Activated CD4-positive, alpha-beta T cell treated with anti-CD3 and anti-CD28 coated beads for 48 hours (primary cell): ENCODE data around the gene HPD.
"Not testable (repeated sequence)": the region's sequence is repeated elsewhere in the genome, so short reads cannot be mapped to it uniquely, and the experiment has no call there.

Experiments
- DNase-seq: peaks from one replicate; pipeline ENCODE4 v3.0.0-alpha.2; 2020

The HPD gene

GRCh38 chr12:121858662-121859572 lies at the start of gene HPD:
Gene HPD, minus strand, starts transcription at chr12:121858859. Its CDS starts 36 bp downstream, at chr12:121858823.
- DNase-seq, result no peak

DNA sequence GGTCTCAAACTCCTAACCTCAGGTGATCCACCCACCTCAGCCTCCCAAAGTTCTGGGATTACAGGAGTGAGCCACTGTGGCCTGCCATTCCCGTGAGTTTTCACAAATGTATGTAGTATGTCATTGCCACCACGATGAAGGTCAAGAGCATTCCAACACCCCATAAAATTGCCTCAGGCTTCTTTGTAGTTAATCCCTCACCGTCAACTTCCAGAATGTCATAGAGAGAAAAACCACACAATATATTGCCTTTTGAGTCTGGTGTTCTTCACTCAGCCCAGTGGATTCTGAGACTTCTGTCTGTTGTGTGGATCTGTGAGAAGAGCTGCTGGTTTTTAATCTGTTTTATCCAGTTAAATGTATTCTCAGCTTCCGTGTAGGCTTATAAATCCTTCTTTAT lies 47.1 kb upstream of the HPD start:
- DNase-seq, result no peak

DNA sequence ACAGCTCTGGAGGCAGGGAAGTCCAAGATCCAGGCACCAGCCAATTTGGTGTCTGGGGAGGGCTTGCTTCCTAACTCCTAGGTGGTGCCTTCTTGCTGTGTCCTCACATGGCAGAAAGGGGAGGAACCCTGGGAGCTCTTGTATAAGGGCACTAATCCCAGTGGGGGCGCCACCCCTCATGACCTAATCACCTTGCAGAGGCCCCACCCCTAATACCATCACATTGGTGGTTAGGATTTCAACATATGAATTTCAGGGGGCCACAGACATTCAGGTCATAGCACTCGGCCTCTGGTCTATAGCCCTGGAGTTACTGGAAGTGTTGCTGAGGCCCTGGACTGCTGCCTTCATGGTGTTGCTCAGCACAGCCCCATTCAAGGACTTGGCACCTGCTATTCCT lies 44.5 kb upstream of the HPD start:
- peak; percentile 18 for DNase-seq

DNA sequence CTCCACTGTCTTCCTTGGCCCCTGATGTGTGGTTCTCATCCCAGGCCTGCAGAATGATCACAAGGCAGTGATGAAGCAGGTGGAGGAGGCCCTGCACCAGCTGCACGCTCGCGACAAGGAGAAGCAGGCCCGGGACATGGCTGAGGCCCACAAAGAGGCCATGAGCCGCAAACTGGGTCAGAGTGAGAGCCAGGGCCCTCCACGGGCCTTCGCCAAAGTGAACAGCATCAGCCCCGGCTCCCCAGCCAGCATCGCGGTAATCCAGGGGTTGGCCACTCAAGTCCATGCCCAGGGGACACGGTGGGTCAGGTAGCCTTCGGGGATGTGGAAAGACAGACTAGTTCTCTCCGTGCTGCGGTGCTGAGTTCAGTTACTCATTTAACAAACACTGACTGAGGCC lies 40.9 kb upstream of the HPD start:
- no peak for DNase-seq

DNA sequence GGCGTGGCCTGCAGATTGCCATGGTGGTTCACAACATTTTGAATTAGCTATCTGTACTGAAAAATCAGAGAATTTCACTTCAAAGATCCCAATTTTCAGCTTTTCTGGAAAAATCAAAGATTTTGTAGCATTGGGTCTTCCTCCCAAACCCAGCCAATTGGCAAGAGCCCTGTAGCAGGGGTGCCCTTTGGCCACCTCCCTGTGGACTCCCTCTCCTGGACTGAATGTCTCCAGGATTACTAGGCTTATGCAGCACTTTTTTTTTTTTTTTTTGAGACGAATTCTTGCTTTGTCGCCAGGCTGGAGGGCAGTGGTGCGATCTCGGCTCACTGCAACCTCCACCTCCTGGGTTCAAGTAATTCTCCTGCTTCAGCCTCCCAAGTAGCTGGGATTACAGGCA lies 39.6 kb upstream of the HPD start:
- no peak for DNase-seq

DNA sequence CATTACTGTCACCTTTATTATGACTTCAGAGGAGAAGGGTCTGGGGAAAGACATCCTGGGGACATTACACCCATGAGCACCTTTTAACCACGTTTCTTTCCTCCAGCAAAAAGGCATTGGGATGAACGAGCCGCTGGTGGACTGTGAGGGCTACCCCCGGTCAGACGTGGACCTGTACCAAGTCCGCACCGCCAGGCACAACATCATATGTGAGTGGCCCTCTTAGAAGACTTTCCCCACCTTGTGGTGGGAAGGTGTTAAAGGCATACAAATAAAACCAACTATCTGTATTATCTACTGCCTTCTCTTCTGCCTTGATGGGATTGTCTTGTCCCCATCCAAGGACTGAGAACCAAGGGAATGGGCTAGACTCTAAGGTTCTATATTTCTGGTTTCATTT lies 36.0 kb upstream of the HPD start:
- DNase-seq, result no peak

DNA sequence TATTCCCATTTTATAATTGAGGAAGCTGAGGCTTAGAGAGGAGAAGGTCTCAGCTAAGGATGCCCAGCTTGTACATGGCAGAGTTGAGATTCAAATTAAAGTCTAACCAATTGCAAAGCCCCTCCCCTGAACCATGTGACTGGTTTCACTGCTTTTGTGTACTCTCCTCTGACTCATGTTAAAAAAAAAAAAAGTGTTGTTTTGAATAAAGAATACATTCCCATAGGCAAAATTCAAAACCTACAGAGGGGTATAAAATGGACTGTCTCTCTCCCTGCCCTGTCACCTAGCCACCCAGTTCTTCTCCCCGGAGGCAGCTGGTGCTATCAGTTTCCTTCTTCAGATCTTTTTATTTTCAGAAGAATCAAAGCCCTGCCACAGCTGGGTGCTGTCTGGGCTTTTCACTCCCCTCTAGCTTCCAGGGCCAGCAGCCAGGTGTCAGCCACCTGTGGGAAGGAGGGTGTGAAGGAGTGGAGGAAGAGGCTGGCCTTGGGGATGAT lies 35.4 kb upstream of the HPD start:
- DNase-seq, result peak; percentile 40

DNA sequence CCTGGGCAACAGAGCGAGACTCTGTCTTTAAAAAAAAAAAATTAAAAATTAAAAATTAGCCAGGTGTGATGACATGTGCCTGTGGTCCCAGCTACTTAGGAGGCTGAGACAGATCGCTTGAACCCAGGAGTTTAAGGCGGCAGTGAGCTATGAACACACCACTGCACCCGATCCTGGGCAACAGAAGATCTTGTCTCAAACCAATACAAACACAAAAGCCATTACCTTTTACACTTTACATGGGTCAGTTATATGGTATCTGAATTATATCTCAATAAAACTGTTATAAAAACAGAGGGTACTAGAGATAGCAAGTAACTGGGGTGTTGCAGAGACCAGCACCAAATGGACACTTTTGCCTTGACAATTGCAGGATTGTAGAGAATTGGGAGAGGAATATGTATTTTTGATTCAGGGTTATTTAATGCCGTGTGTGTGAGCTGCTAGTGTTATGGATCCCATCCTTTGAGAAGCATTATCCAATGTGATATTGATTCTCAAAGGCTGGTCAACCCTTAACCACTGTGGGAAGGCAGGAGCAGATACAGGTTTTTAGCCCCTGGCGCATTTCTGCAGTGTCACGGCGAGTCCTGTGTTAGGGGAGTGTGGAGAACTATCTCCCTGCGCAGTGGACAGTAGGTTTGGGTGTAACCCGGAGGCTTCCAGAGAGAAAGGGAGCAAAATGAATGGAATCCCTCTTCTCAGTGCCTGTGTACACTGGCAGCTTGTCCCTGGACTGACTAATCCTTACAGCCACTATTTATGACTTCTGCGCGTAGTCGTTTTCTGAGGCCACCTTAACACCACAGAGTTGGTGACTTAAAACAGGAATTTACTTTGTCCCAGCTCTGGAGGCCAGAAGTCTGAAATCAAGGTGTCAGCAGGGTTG lies 34.3 kb upstream of the HPD start:
- DNase-seq, result no peak

DNA sequence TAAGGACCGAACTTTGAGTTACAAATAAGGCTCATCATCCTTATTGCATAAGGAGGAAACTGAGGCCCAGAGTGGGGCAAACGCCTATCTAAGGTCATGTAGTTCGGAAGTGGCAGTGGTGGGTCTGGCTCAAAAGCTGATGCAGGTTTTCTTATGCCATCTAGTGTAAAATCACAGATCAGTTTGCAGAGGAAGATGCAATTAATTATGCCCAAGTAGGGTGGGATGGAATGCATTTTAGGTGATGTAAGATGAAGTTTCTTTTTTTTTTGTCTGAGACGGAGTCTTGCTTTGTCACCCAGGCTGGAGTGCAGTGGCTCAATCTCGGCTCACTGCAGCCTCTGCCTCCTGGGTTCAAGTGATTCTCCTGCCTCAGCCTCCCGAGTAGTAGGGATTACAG lies 31.0 kb upstream of the HPD start:
- not testable (repeated sequence) for DNase-seq

GRCh38 chr12:121889274-121889624 lies 30.6 kb upstream of the HPD start:
- peak; percentile 13 for DNase-seq

- DNase-seq, result peak; percentile 99
Observed at GRCh38 chr12:121888478-121889273, 30.0 kb upstream of the HPD start, which contains the start of gene PSMD9. Gene PSMD9, plus strand, starts transcription at chr12:121888790. Its CDS starts 67 bp downstream, at chr12:121888857.

- no peak for DNase-seq
Observed at GRCh38 chr12:121888083-121888477, 29.4 kb upstream of the HPD start.

- not testable (repeated sequence) for DNase-seq
Observed at GRCh38 chr12:121885129-121885528, 26.5 kb upstream of the HPD start.

DNA sequence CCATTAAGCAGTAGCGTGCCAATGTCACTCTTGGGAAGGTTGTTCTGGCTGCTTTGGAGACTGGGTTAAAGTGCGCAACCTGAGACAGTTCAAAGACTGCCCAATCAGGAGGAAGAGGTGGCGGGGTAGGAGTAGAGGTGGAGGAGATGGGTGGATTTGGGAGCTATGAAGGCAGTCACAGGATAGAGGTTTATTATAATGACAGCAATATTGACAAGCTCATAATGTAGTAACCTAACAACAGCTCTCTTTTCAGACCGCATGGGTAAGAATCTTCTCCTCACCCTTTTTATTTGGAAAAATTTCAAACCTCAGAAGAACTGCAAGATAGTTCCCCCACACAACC lies 24.6 kb upstream of the HPD start:
- no peak for DNase-seq

GRCh38 chr12:121876080-121876447 lies 17.4 kb upstream of the HPD start:
- not testable (repeated sequence) for DNase-seq

DNA sequence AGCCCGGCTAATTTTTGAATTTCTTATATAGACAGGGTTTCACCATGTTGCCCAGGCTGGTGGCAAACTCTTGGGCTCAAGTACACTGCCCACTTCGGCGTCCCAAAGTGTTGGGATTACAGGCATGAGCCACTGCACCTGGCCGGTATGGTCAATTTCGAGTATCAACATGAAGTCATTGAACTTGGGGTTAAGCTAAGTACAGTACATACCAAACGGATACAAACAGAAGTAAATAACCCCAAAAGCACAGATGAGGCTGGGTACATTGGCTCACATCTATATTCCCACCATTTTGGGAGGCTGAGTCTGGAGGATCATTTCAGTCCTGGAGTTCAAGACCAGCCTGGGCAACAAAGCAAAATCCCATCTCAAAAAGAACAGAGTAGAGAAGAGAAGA lies 16.9 kb upstream of the HPD start:
- no peak for DNase-seq

GRCh38 chr12:121874071-121874470 lies 15.4 kb upstream of the HPD start:
- DNase-seq, result no peak

GRCh38 chr12:121873216-121873569 lies 14.5 kb upstream of the HPD start:
- no peak for DNase-seq

DNA sequence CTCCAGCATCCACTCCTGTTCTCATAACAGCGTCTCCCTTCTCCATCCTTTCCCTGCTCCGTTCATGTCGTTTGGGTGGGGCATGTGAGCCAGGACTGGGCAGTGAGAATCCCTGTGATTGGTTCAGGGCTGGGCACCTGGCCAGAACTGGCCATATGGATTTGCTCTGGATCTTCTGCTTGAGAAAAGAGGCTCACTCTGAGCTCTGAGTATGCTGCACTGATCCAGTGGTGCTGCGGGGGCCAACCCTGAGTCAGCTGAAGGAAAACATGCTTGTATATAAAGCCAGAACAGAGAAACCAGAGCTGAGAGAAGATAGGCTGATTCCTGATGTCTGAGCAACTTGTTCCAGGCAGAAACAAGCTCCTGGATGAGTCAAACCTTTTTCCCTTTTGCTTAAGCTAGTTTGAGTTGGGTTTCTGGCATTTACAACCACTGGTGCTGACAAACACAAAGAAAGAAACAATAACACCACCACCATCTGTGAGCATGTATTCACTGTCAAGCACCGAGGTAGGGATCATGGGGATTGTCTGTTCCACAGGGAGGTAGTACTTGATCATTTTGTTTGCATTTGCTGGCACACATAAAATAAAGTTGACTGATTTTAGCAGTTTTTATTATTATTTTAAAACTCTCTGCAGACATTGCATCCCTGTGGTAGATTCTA lies 14.0 kb upstream of the HPD start:
- peak; percentile 55 for DNase-seq

GRCh38 chr12:121871467-121871866 lies 12.8 kb upstream of the HPD start:
- no peak for DNase-seq

DNA sequence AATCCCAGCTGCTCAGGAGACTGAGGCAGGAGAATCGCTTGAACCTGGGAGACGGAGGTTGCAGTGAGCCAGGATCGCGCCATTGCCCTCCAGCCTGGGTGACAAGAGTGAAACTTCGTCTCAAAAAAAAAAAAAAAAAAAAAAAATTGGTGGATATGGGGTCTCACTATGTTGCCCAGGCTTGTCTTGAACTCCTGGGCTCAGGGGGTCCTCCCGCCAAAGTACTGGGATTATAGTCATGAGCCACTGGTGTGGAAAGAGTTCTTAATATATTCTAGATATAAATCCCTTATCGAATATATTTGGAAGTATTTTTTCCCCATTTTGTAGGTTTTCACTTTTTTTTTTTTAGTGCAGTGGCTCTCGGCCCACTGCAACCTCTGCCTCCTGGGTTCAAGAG lies 10.6 kb upstream of the HPD start:
- not testable (repeated sequence) for DNase-seq

DNA sequence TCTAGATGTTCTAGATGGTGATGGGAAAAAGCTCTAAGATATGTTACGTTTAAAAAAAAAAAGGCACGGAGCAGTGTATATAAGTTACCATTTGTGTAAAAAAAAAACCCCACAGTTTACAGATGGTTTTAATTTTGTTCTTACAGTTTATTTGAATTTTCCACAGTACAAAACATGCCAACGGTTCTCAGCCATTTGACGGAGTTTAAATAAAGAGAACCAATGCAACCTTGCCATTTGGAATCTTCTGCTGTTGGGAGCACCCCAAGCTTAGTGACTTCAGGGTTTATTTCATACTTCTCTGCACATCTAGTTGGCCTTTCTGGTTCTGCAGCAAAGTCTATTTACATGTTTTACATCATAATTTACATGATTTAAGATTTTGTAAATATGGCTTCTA lies 7.7 kb upstream of the HPD start:
- DNase-seq, result no peak
